WTC11 (cell line): ENCODE data around the gene ATXN7L2. TPM values are rescaled to one million over a fixed set of nuclear protein-coding genes. Genes with fewer than 3 reads are reported as not detected.

Experiments
- ATAC-seq: fragments of 200-7000 bp; cut with Tn5 transposase; 2 replicates; pipeline ENCODE4 v1.10.0; 2021; ENCODE audit warnings: mild to moderate bottlenecking, moderate library complexity
- CTCF ChIA-PET: fragments of 300-600 bp; sonication (Branson Sonifier 250); formaldehyde crosslinking; loops from one replicate; lab custom pipeline; 2021; ENCODE audit warnings: antibody characterized with exemption; lab: Charles Lee
- POLR2A ChIA-PET: fragments of 350-600 bp; sonication (Branson Sonifier 250); formaldehyde crosslinking; loops from one replicate; lab custom pipeline; 2021; ENCODE audit warnings: antibody characterized with exemption; lab: Charles Lee
- DNase-seq: peaks from one replicate; pipeline ENCODE4 v3.0.0; 2021; ENCODE audit warnings: low spot score
- H3K27ac Mint-ChIP-seq: 2 replicates; pipeline ENCODE4 v1.8.0; 2021; ENCODE audit warnings: mixed read lengths
- H3K27me3 Mint-ChIP-seq: 2 replicates; pipeline ENCODE4 v1.8.0; 2021; ENCODE audit warnings: low read depth, mild to moderate bottlenecking, moderate library complexity, mixed read lengths
- H3K36me3 Mint-ChIP-seq: 2 replicates; pipeline ENCODE4 v1.8.0; 2021; ENCODE audit warnings: mixed read lengths
- H3K4me1 Mint-ChIP-seq: 2 replicates; pipeline ENCODE4 v1.8.0; 2022; ENCODE audit warnings: mixed read lengths
- H3K4me3 Mint-ChIP-seq: 2 replicates; pipeline ENCODE4 v1.8.0; 2021; ENCODE audit warnings: mild to moderate bottlenecking, moderate library complexity, mixed read lengths
- H3K9me3 Mint-ChIP-seq: 2 replicates; pipeline ENCODE4 v1.8.0; 2021; ENCODE audit warnings: mixed read lengths
- CDX4 ChIP-seq: fragments of 250-450 bp; sonication (Bioruptor Pico); IDR thresholded peaks from 2 replicates; pipeline ENCODE4 v1.9.0; 2021; ENCODE audit warnings: moderate library complexity, mild to moderate bottlenecking, inconsistent platforms, borderline replicate concordance
- CREM ChIP-seq: sonication (generic); formaldehyde crosslinking; IDR thresholded peaks from 2 replicates; pipeline ENCODE4 v1.8.1; 2022; ENCODE audit warnings: mild to moderate bottlenecking, missing genetic modification reagents, moderate library complexity
- CTCF ChIP-seq: fragments of 200-600 bp; IDR thresholded peaks from 2 replicates; pipeline ENCODE4 v1.8.0; 2022; ENCODE audit warnings: antibody characterized with exemption
- E2F4 ChIP-seq: sonication (generic); formaldehyde crosslinking; IDR thresholded peaks from 2 replicates; pipeline ENCODE4 v1.8.1; 2022; ENCODE audit warnings: low read depth, mild to moderate bottlenecking, moderate library complexity, missing genetic modification reagents, borderline replicate concordance
- FOXJ3 ChIP-seq: sonication (generic); formaldehyde crosslinking; IDR thresholded peaks from 2 replicates; pipeline ENCODE4 v1.9.0; 2021; ENCODE audit warnings: missing genetic modification reagents, mild to moderate bottlenecking, borderline replicate concordance
- HMGXB4 ChIP-seq: sonication (generic); formaldehyde crosslinking; IDR thresholded peaks from 2 replicates; pipeline ENCODE4 v1.8.1; 2023; ENCODE audit warnings: mild to moderate bottlenecking, moderate library complexity, missing genetic modification reagents
- IRF2 ChIP-seq: sonication (generic); formaldehyde crosslinking; IDR thresholded peaks from 2 replicates; pipeline ENCODE4 v1.8.0; 2022; ENCODE audit warnings: low read depth, missing genetic modification reagents, borderline replicate concordance
- MAX ChIP-seq: sonication (generic); formaldehyde crosslinking; IDR thresholded peaks from 2 replicates; pipeline ENCODE4 v1.8.0; 2022; ENCODE audit warnings: mild to moderate bottlenecking, missing genetic modification reagents
- MXD4 ChIP-seq: fragments of 250-450 bp; sonication (Bioruptor Pico); IDR thresholded peaks from 2 replicates; pipeline ENCODE4 v1.8.0; 2021; ENCODE audit warnings: mild to moderate bottlenecking, moderate library complexity, borderline replicate concordance
- NFATC4 ChIP-seq: fragments of 250-450 bp; sonication (Bioruptor Pico); IDR thresholded peaks from 2 replicates; pipeline ENCODE4 v1.9.0; 2021; ENCODE audit warnings: mild to moderate bottlenecking
- NR2C2 ChIP-seq: sonication (generic); formaldehyde crosslinking; IDR thresholded peaks from 2 replicates; pipeline ENCODE4 v1.8.0; 2022; ENCODE audit warnings: mild to moderate bottlenecking, missing genetic modification reagents
- PREB ChIP-seq: sonication (generic); formaldehyde crosslinking; IDR thresholded peaks from 2 replicates; pipeline ENCODE4 v1.8.1; 2022; ENCODE audit warnings: mild to moderate bottlenecking, missing genetic modification reagents, moderate library complexity, borderline replicate concordance
- STAT6 ChIP-seq: sonication (generic); formaldehyde crosslinking; conservative IDR thresholded peaks from 2 replicates; pipeline ENCODE4 v1.8.1; 2023; ENCODE audit warnings: mild to moderate bottlenecking, low read depth, missing genetic modification reagents, moderate library complexity
- TEAD4 ChIP-seq: sonication (generic); formaldehyde crosslinking; IDR thresholded peaks from 2 replicates; pipeline ENCODE4 v1.8.0; 2022; ENCODE audit warnings: mild to moderate bottlenecking, missing genetic modification reagents
- USF1 ChIP-seq: sonication (generic); formaldehyde crosslinking; IDR thresholded peaks from 2 replicates; pipeline ENCODE4 v1.8.0; 2022; ENCODE audit warnings: mild to moderate bottlenecking, missing genetic modification reagents
- USF2 ChIP-seq: sonication (generic); formaldehyde crosslinking; IDR thresholded peaks from 2 replicates; pipeline ENCODE4 v1.8.1; 2023; ENCODE audit warnings: mild to moderate bottlenecking, missing genetic modification reagents, moderate library complexity
- ZNF425 ChIP-seq: fragments of 250-450 bp; sonication (Bioruptor Pico); conservative IDR thresholded peaks from 2 replicates; pipeline ENCODE4 v1.9.0; 2021; ENCODE audit warnings: mild to moderate bottlenecking
- ZNF512 ChIP-seq: sonication (generic); formaldehyde crosslinking; IDR thresholded peaks from 2 replicates; pipeline ENCODE4 v1.8.1; 2022; ENCODE audit warnings: missing genetic modification reagents, borderline replicate concordance
- total RNA-seq: library from RNA; stranded (reverse); gene quantifications from 3 replicates; pipeline ENCODE4 v1.2.3, GENCODE V29; 2021

Gene ATXN7L2
- total RNA-seq, 1 experiment from 2014 or later = 11.1 TPM

GRCh38 chr1:109434484-109434883 lies 49.2 kb upstream of the ATXN7L2 start (continued):
- TF ChIP-seq MXD4 (CRISPR knock-in tag) (no peak), IRF2 (CRISPR knock-in tag) (no peak), TEAD4 (CRISPR knock-in tag) (no peak), NFATC4 (CRISPR knock-in tag) (no peak), NR2C2 (no peak), CDX4 (CRISPR knock-in tag) (no peak), PREB (CRISPR knock-in tag) (no peak), MAX (CRISPR knock-in tag) (no peak), ZNF425 (CRISPR knock-in tag) (no peak), CTCF (no peak), HMGXB4 (CRISPR knock-in tag) (no peak), STAT6 (CRISPR knock-in tag) (no peak), USF2 (CRISPR knock-in tag) (no peak)

GRCh38 chr1:109438798-109439297 lies 44.9 kb upstream of the ATXN7L2 start:
- no peak for ATAC-seq
- ChIA-PET POLR2A (no interaction called here), CTCF (no interaction called here)
- DNase-seq = no peak
- Mint-ChIP-seq H3K4me1 (no peaks in the 10 kb centered on the region), H3K9me3 (peaks cover 21% of the 10 kb centered on the region), H3K27ac (no peak overlapping the region), H3K36me3 (peaks cover 6% of the 10 kb centered on the region; the same call in 1 of the 2 replicates), H3K4me3 (no peak overlapping the region), H3K27me3 (peaks cover 4% of the 10 kb centered on the region)
- TF ChIP-seq CREM (CRISPR knock-in tag) (no peak), E2F4 (CRISPR knock-in tag) (no peak), USF2 (CRISPR knock-in tag) (no peak), FOXJ3 (CRISPR knock-in tag) (no peak), ZNF512 (CRISPR knock-in tag) (no peak), USF1 (CRISPR knock-in tag) (no peak)
